Hypothalamus (tissue), 51 donors: Measurements from ENCODE around the gene ANKMY1.
A peak's percentile ranks its signal among the peaks of the same experiment; 100 is the strongest.

Source experiments
- DNase-seq, 51 donors: peaks; one replicate each; lab custom pipeline; 2025; lab: John Stamatoyannopoulos, UW

Gene ANKMY1

GRCh38 chr2:240594511-240595380, 37.0 kb upstream of the ANKMY1 start:
- DNase-seq: peak in 10 of 51 donors; percentile 19 to 57 (median 44)

- DNase-seq: peak in 1 of 51 donors; percentile 41
Observed at GRCh38 chr2:240593703-240594451, 36.1 kb upstream of the ANKMY1 start.

- DNase-seq: peak in 1 of 51 donors; percentile 58
Observed at GRCh38 chr2:240593026-240593702, 35.4 kb upstream of the ANKMY1 start.

- no peak for DNase-seq
Observed at GRCh38 chr2:240591784-240592183, 34.0 kb upstream of the ANKMY1 start.

- DNase-seq: no peak
Observed at GRCh38 chr2:240591226-240591625, 33.4 kb upstream of the ANKMY1 start.

DNA sequence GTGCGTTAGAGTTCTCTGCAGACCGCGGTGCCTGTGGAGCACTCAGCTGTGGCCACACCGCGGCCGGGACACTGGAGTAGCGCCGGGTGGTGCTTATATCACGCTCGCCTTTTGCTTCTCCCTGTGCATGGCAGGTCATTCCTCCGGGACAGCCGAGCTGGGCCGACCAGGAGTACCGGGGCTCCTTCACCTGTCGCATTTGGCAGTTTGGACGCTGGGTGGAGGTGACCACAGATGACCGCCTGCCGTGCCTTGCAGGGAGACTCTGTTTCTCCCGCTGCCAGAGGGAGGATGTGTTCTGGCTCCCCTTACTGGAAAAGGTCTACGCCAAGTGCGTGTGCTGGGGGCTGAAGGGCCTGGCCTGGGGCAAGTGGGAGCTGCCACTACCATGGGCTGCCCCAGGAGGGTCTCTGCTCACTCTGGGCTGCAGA, 32.9 kb upstream of the ANKMY1 start:
- DNase-seq: no peak

GRCh38 chr2:240589850-240590525, 32.2 kb upstream of the ANKMY1 start:
- DNase-seq: no peak

DNA sequence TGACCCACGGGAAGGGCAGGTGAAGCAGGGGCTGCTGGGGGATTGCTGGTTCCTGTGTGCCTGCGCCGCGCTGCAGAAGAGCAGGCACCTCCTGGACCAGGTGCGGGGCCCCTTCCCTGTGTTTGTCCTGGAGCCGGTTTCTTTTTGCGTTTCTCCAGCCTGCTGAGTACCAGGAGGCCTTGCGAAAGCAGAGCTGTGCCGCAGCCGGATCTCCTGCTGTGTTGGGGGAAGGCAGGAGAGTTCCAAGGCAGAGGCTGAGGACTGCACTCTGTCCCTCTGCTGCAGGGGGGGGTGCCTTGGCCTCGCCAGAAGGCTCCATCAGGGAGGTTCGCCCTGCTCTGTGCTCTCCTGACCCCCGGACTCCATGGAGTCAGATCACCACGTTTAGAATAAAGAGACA, 31.6 kb upstream of the ANKMY1 start:
- DNase-seq: no peak

GRCh38 chr2:240588669-240589068, 30.9 kb upstream of the ANKMY1 start:
- no peak for DNase-seq

- no peak for DNase-seq
Observed at GRCh38 chr2:240588006-240588655, 30.3 kb upstream of the ANKMY1 start.

- DNase-seq: no peak
Observed at GRCh38 chr2:240586919-240587800, 29.4 kb upstream of the ANKMY1 start.

GRCh38 chr2:240586198-240586918, 28.6 kb upstream of the ANKMY1 start, which contains the start of gene CAPN10:
TSS of gene CAPN10 (plus strand) at chr2:240586734. CDS start at chr2:240586912, 178 bp downstream.
- peak; percentile 92 to 100 (median 97) for DNase-seq

GRCh38 chr2:240585681-240586197, 28.0 kb upstream of the ANKMY1 start:
- no peak for DNase-seq

DNA sequence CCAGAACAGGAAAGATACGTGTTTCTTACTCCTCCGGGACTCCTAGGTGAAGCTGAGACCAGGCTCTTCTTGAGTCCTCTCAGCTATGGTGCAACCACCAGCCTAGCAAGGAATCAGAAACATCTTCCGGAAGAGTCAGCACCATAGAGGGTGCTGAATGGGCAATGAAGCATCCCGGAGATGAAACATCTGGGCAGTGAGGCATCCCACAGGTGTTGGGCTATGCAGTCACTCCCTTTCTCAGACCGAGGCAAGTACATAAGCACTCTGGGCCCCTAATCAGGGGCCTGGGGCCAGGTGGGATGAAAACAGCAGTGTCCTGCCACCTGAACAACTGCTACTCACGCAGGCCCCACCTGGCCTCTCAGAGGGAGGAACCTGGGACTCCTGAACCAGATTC, 27.3 kb upstream of the ANKMY1 start:
- DNase-seq: no peak

GRCh38 chr2:240584486-240585031, 26.8 kb upstream of the ANKMY1 start:
- DNase-seq: no peak

DNA sequence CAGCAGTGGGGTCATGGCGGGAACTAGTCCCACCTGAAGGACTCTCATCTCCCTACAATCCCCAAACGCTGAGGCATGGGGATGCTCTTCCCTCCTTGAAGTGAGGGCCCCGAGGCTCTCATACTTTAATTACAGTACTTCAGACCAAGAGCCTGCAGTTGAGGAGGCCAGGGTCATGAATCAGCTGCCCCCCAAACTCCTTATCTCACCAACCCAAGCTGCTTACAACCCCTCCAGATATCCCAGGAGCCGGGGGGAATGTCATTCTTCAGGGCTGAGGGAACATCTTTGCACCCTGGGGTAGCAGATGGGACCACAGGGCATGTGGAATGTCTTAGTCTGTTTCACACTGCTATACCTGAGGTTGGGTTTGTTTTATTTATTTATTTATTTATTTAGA, 26.0 kb upstream of the ANKMY1 start:
- DNase-seq: no peak

DNA sequence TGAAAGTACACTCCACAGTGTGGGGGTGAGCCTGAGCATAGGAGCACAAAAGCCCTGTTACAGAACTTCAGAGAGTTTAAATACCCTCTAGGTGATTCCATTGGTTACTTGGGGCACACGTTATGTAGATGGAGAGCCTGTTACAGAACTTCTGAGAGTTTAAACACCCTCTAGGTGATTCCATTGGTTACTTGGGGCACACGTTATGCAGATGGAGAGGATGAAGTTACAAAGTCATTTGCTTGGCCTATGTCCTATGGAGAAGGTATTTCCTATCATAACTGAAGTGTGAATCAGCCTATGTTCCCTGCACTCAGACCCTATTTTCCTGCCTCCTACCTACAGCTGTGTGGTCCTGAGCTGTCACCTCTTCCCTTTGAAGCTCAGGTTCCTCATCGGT, 25.0 kb upstream of the ANKMY1 start:
- no peak for DNase-seq

DNA sequence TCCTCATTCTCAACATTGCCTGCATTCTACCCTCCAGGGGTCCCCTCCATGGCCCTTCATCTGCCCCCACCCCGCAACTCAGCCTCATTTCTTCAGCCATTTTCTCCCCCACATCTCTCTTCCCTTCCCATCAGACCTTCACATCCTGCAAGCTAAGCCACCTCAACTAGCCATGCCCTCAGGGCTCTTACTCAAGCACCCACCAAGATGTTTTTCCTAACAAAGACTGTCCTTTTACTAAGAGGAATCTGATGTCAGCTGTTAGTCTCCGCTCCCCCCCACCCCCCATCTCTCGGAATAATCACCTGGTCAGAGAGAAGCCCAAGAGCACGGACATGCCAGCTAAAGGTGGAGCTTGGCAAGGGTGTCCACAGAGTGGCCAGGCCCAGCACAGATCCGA, 24.0 kb upstream of the ANKMY1 start:
- DNase-seq: no peak
